22Rv1 (cell line): Measurements from ENCODE around the gene ST3GAL3.

Experiments used
- ZFX ChIP-seq: fragments of 450-650 bp; IDR thresholded peaks from 2 replicates; pipeline ENCODE4 v1.6.1; 2017; ENCODE audit warnings: antibody characterized with exemption, borderline replicate concordance
- TF ChIP-seq, protein P1 (sequence below): fragments of 450-650 bp; IDR thresholded peaks from 2 replicates; pipeline ENCODE4 v1.5.1; 2017; ENCODE audit warnings: mild to moderate bottlenecking

DNA sequence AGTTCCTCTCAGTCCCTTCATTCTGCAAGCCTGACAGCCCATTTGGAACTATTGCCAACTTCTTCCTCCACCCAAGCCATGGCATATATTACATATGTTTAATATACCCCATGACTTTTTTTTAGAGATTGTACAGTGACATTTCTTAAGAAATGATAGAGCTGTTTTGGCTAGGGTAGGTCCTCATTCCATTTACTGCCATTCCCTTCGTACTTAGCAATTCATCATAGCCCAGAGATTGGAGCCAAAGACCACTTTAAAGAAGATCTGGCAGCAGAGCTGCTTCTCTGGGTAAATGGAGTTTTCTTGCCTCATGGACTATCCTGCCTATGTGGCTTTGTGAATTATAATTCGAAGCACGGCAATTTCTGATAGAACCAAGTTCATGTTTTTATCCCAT is 93.4 kb downstream of the ST3GAL3 start:
- TF ChIP-seq, protein P1, sequence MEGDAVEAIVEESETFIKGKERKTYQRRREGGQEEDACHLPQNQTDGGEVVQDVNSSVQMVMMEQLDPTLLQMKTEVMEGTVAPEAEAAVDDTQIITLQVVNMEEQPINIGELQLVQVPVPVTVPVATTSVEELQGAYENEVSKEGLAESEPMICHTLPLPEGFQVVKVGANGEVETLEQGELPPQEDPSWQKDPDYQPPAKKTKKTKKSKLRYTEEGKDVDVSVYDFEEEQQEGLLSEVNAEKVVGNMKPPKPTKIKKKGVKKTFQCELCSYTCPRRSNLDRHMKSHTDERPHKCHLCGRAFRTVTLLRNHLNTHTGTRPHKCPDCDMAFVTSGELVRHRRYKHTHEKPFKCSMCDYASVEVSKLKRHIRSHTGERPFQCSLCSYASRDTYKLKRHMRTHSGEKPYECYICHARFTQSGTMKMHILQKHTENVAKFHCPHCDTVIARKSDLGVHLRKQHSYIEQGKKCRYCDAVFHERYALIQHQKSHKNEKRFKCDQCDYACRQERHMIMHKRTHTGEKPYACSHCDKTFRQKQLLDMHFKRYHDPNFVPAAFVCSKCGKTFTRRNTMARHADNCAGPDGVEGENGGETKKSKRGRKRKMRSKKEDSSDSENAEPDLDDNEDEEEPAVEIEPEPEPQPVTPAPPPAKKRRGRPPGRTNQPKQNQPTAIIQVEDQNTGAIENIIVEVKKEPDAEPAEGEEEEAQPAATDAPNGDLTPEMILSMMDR = no peak
- no peak for TF ChIP-seq ZFX
